ENCODE results near the gene OGA.

DNA sequence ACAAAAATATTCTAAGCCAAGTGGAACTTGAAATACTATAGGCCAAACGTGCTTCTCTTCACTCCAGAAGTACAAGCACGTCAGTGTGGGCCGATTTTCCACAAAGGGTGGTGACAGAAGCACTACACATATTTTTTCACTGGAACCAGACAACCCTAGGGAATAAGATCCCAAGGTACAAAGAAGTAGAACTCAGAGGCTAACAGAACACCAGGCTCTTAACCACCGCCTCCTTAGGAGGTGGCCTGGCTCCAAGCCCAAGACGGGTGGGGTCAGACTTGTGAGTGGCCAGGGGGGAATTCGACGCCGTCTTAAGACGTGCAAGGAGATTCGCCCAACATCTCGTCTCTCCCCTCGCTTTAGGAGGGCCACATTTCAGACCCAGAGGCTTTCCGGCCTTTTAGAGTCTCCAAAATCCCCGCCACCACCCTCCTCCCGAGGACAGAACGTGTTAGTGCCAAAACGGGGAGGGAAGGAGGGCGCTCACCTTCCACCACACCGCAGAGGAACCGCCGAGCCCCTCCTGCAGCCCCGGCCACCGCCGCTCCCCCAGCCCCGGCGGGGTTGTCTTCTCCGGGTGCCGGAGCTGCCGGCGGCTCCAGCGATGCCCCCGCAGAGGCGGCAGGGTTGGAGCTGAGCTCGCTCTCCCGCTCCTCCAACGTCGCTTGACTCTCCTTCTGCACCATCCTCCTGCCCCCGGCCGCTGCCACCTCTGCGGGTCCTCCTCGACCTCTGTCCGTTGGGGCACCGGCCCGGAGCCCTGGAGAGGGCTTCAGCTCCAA, 716 bp downstream of the OGA start:
- TF ChIP-seq POLR2A (IDR thresholded peaks at IDR 0.05; ENCODE audit: low read depth, low read length) (peak; percentile 63), PAX5 (IDR thresholded peaks at IDR 0.05; ENCODE audit: insufficient read depth, low read length, severe bottlenecking) (no peak)

Measured in GM12891 (cell line).